ENCODE measurements around the gene MBNL1.

MBNL1 gene

DNA sequence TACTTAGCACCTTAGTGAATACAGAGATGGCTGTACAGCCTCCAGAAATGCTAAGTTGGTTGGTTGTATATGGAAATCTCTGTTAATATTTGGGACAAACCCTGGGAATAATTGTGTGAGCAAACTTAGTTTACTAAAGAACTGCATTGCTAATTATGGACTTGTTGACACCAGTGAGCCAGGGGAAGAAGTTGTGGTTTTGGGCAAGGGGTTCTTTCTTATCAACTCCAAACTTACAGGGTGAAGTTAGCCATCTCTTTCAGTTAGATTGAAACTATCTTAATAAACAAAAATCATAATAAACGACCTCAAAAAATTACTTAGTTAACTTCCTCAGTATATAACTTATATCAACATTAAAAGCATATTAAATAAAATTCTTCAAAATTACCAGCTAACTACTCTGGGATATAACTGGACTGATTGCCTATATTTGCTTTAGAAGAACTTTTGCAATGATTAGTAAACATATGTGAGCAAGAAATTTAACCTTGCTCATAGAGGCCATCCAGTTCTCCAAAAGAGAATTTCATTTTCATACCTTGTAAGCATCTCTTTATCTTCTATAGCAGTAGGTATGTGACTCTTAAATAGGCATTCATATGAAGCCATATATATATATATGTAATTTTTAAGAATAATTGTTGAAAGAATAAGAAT is 24.7 kb downstream of the MBNL1 start:
- Histone ChIP-seq H3K4me1 (ENCODE audit: control insufficient read depth, insufficient read depth, low read length) (no peaks in the 10 kb centered on the region), H3K9me3 (ENCODE audit: control insufficient read depth, insufficient read depth, low read depth, low read length) (no peaks in the 10 kb centered on the region), H3K36me3 (ENCODE audit: control insufficient read depth in 2 of 2, insufficient read depth in 1 of 2, low read length in 2 of 2) (no peaks in the 10 kb centered on the region), H3K4me3 (ENCODE audit: low read depth, low read length) (no peak overlapping the region), H3K27ac (ENCODE audit: extremely low read depth, low read depth, low read length) (no peak overlapping the region)
- POLR2A ChIA-PET, result no interaction called here
- TF ChIP-seq ZNF341 (tag by site-specific recombination; IDR thresholded peaks at IDR 0.05; ENCODE audit: low read depth), result no peak
- no peak for TF ChIP-seq ZNF23 (tag by site-specific recombination; IDR thresholded peaks at IDR 0.05; ENCODE audit: borderline replicate concordance)
- TF ChIP-seq ZNF324 (tag by site-specific recombination; IDR thresholded peaks at IDR 0.05), result no peak
- no peak for TF ChIP-seq BCL11B (tag by site-specific recombination; IDR thresholded peaks at IDR 0.05; ENCODE audit: low read depth)
- CTCF ChIA-PET, result interaction anchor here (0.6 kb wide), 1 partner anchor 19 kb away, joined by 5 read pairs; no protein-coding TSS in a partner anchor

DNA sequence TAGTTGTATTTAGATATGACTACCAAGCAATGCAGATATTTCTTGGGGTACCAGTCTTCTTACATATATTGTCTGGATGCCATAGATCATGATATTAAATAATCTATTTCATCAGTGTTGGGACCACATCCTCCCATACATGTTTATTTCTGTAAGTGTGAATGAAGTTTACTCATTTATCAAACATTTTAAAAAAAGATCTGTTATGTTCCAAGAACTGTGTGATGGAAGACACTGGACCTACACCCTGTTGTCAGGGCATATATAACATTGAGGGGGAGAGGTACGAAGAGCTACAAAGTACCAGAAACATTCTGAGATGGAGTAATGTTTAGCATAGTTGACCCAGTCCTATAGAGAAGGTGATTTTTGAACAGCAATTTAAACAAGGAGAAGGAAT is 26.6 kb downstream of the MBNL1 start:
- TF ChIP-seq ZNF398 (tag by site-specific recombination; IDR thresholded peaks at IDR 0.05) (no peak), OSR2 (tag by site-specific recombination; IDR thresholded peaks at IDR 0.05) (no peak), ZSCAN4 (tag by site-specific recombination; IDR thresholded peaks at IDR 0.05) (no peak), ZNF544 (tag by site-specific recombination; IDR thresholded peaks at IDR 0.05) (no peak), ZNF132 (tag by site-specific recombination; IDR thresholded peaks at IDR 0.05; ENCODE audit: borderline replicate concordance) (no peak), ZNF530 (tag by site-specific recombination; IDR thresholded peaks at IDR 0.05; ENCODE audit: low read depth) (no peak), ZNF585B (tag by site-specific recombination; IDR thresholded peaks at IDR 0.05) (no peak), ZNF571 (tag by site-specific recombination; IDR thresholded peaks at IDR 0.05) (no peak), ZNF404 (tag by site-specific recombination; IDR thresholded peaks at IDR 0.05) (no peak), MZF1 (tag by site-specific recombination; IDR thresholded peaks at IDR 0.05; ENCODE audit: borderline replicate concordance) (no peak), ZNF280D (tag by site-specific recombination; IDR thresholded peaks at IDR 0.05) (no peak), KLF9 (tag by site-specific recombination; IDR thresholded peaks at IDR 0.05; ENCODE audit: low read depth) (no peak), ZNF248 (tag by site-specific recombination; IDR thresholded peaks at IDR 0.05) (no peak), ZNF549 (tag by site-specific recombination; IDR thresholded peaks at IDR 0.05) (no peak), ZNF362 (tag by site-specific recombination; IDR thresholded peaks at IDR 0.05) (no peak), BCL11A (tag by site-specific recombination; IDR thresholded peaks at IDR 0.05; ENCODE audit: low read depth) (no peak), ZNF114 (tag by site-specific recombination; IDR thresholded peaks at IDR 0.05) (no peak)
- TF ChIP-seq, protein P1, sequence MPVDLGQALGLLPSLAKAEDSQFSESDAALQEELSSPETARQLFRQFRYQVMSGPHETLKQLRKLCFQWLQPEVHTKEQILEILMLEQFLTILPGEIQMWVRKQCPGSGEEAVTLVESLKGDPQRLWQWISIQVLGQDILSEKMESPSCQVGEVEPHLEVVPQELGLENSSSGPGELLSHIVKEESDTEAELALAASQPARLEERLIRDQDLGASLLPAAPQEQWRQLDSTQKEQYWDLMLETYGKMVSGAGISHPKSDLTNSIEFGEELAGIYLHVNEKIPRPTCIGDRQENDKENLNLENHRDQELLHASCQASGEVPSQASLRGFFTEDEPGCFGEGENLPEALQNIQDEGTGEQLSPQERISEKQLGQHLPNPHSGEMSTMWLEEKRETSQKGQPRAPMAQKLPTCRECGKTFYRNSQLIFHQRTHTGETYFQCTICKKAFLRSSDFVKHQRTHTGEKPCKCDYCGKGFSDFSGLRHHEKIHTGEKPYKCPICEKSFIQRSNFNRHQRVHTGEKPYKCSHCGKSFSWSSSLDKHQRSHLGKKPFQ (tag by site-specific recombination; IDR thresholded peaks at IDR 0.05), result no peak
- Histone ChIP-seq H3K36me3 (ENCODE audit: control insufficient read depth in 2 of 2, insufficient read depth in 1 of 2, low read length in 2 of 2) (no peaks in the 10 kb centered on the region), H3K4me1 (ENCODE audit: control insufficient read depth, insufficient read depth, low read length) (0 out of 2 replicates have a peak, but pooled peaks cover 4% of the 10 kb centered on the region), H3K9me3 (ENCODE audit: control insufficient read depth, insufficient read depth, low read depth, low read length) (no peaks in the 10 kb centered on the region), H3K4me3 (ENCODE audit: low read depth, low read length) (no peak overlapping the region), H3K27ac (ENCODE audit: extremely low read depth, low read depth, low read length) (no peak overlapping the region)
- CTCF ChIA-PET, result no interaction called here
- POLR2A ChIA-PET, result no interaction called here

Measured in HEK293 (cell line).